Measurements from ENCODE around the gene BICDL2.

GRCh38 chr16:3073448-3073847 is 36.7 kb upstream of the BICDL2 start:
- TF ChIP-seq, protein P1, sequence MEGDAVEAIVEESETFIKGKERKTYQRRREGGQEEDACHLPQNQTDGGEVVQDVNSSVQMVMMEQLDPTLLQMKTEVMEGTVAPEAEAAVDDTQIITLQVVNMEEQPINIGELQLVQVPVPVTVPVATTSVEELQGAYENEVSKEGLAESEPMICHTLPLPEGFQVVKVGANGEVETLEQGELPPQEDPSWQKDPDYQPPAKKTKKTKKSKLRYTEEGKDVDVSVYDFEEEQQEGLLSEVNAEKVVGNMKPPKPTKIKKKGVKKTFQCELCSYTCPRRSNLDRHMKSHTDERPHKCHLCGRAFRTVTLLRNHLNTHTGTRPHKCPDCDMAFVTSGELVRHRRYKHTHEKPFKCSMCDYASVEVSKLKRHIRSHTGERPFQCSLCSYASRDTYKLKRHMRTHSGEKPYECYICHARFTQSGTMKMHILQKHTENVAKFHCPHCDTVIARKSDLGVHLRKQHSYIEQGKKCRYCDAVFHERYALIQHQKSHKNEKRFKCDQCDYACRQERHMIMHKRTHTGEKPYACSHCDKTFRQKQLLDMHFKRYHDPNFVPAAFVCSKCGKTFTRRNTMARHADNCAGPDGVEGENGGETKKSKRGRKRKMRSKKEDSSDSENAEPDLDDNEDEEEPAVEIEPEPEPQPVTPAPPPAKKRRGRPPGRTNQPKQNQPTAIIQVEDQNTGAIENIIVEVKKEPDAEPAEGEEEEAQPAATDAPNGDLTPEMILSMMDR (IDR thresholded peaks at IDR 0.05; ENCODE audit: extremely low read depth in 1 of 2, insufficient read depth in 1 of 2, low read depth in 1 of 2, low read length in 2 of 2): no peak
- TF ChIP-seq POLR2A (IDR thresholded peaks at IDR 0.05; ENCODE audit: low read depth, low read length) (no peak), JUN (IDR thresholded peaks at IDR 0.05; ENCODE audit: borderline replicate concordance, insufficient read depth, insufficient read length, low read depth) (no peak), EZH2 (IDR thresholded peaks at IDR 0.05; ENCODE audit: borderline replicate concordance, low read depth, low read length, severe bottlenecking) (no peak), POLR2AphosphoS5 (IDR thresholded peaks at IDR 0.05; ENCODE audit: insufficient read depth, low read depth, low read length) (no peak), FOS (IDR thresholded peaks at IDR 0.05; ENCODE audit: borderline replicate concordance, insufficient read depth, low read length) (no peak)
- TF ChIP-seq, protein P2, sequence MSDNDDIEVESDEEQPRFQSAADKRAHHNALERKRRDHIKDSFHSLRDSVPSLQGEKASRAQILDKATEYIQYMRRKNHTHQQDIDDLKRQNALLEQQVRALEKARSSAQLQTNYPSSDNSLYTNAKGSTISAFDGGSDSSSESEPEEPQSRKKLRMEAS (IDR thresholded peaks at IDR 0.05; ENCODE audit: insufficient read depth, insufficient read length): no peak
